Prostate gland (tissue), 2 donors: Measurements from ENCODE around the gene ITIH3.

Source experiments
- CTCF ChIP-seq, 4 experiments: fragments of 200-600 bp in 2 of 4; fragments of 450-650 bp in 2 of 4; sonication (generic) in 2 of 4; IDR thresholded peaks; 1 replicate in 3 of 4; 2 replicates in 1 of 4; pipeline ENCODE4 v1.5.1; 2016 to 2019; ENCODE audit warnings: antibody characterized with exemption in 4 of 4, mild to moderate bottlenecking in 2 of 4, moderate library complexity in 2 of 4
- POLR2A ChIP-seq: fragments of 450-650 bp; IDR thresholded peaks from one replicate; pipeline ENCODE4 v1.6.1; 2016; ENCODE audit warnings: antibody characterized with exemption, mild to moderate bottlenecking
- POLR2AphosphoS5 ChIP-seq: sonication (generic); formaldehyde crosslinking; IDR thresholded peaks from one replicate; pipeline ENCODE4 v1.6.1; 2017; ENCODE audit warnings: antibody characterized with exemption

- TF ChIP-seq CTCF (IDR thresholded peaks at IDR 0.05) = no peak
- no peak for TF ChIP-seq POLR2A
- TF ChIP-seq POLR2AphosphoS5 = no peak
Measured at GRCh38 chr3:52830535-52831258, 36.1 kb downstream of the ITIH3 start, which contains the start of gene ITIH4.
